Hepatocyte (in vitro differentiated cells): ENCODE results near the gene OGDHL. TPM values are rescaled to one million over a fixed set of nuclear protein-coding genes. Genes with fewer than 3 reads are reported as not detected.

Source experiments
- DNase-seq: peaks from one replicate; pipeline ENCODE4 v3.0.0-alpha.2; 2016; ENCODE audit warnings: low spot score
- H2AFZ ChIP-seq: fragments of 200-600 bp; sonication (generic); 2 replicates; pipeline ENCODE4 v1.6.0; 2016; ENCODE audit warnings: antibody characterized with exemption, mild to moderate bottlenecking
- H3K27ac ChIP-seq: fragments of 200-600 bp; sonication (generic); 2 replicates; pipeline ENCODE4 v1.5.1; 2016; ENCODE audit warnings: mild to moderate bottlenecking
- H3K27me3 ChIP-seq: fragments of 200-600 bp; sonication (generic); 2 replicates; pipeline ENCODE4 v1.6.1; 2016
- H3K36me3 ChIP-seq: fragments of 200-600 bp; sonication (generic); replicated peaks from 2 replicates; pipeline ENCODE4 v1.5.1; 2016; ENCODE audit warnings: low read depth; ENCODE audit not compliant: insufficient read depth
- H3K4me1 ChIP-seq: fragments of 200-600 bp; sonication (generic); 2 replicates; pipeline ENCODE4 v1.5.1; 2016; ENCODE audit warnings: mild to moderate bottlenecking, moderate library complexity; ENCODE audit not compliant: insufficient read depth
- H3K4me2 ChIP-seq: fragments of 200-600 bp; sonication (generic); 2 replicates; pipeline ENCODE4 v1.6.0; 2016
- H3K4me3 ChIP-seq: fragments of 200-600 bp; sonication (generic); 2 replicates; pipeline ENCODE4 v1.5.1; 2016; ENCODE audit warnings: mild to moderate bottlenecking
- H3K79me2 ChIP-seq: fragments of 200-600 bp; sonication (generic); 2 replicates; pipeline ENCODE4 v1.6.0; 2017; ENCODE audit warnings: mild to moderate bottlenecking
- H3K9me2 ChIP-seq: fragments of 200-600 bp; sonication (generic); replicated peaks from 2 replicates; pipeline ENCODE4 v1.6.0; 2017; ENCODE audit warnings: mild to moderate bottlenecking; ENCODE audit not compliant: insufficient read depth
- H3K9me3 ChIP-seq: fragments of 200-600 bp; sonication (generic); 2 replicates; pipeline ENCODE4 v1.5.1; 2016; ENCODE audit warnings: low read depth, mild to moderate bottlenecking
- H4K20me1 ChIP-seq: fragments of 200-600 bp; sonication (generic); 2 replicates; pipeline ENCODE4 v1.6.0; 2016; ENCODE audit warnings: mild to moderate bottlenecking; ENCODE audit not compliant: insufficient read depth, poor library complexity, severe bottlenecking
- CTCF ChIP-seq: fragments of 200-600 bp; sonication (generic); IDR thresholded peaks from 2 replicates; pipeline ENCODE4 v1.5.1; 2016; ENCODE audit warnings: antibody characterized with exemption, mild to moderate bottlenecking; ENCODE audit not compliant: poor library complexity
- EZH2 ChIP-seq: fragments of 200-600 bp; sonication (generic); IDR thresholded peaks from 2 replicates; pipeline ENCODE4 v1.6.1; 2016; ENCODE audit warnings: antibody characterized with exemption, mild to moderate bottlenecking, borderline replicate concordance
- EZH2phosphoT487 ChIP-seq: fragments of 200-600 bp; sonication (generic); IDR thresholded peaks from one replicate; pipeline ENCODE4 v1.6.1; 2018; ENCODE audit warnings: antibody characterized with exemption, mild to moderate bottlenecking, low read depth, moderate library complexity; ENCODE audit not compliant: unreplicated experiment, severe bottlenecking
- WGBS: methylation state at CpG from one replicate; pipeline ENCODE4 v1.1.6; 2016; ENCODE audit warnings: low lambda C conversion rate; ENCODE audit errors: missing lambda C conversion rate; 5-methylcytosine and 5-hydroxymethylcytosine counted together
- polyA plus RNA-seq: library from polyadenylated mRNA; unstranded; fragments of >200 nt; fragmentation: Nextera tagmentation; extraction: Ambion mirVana; gene quantifications from 2 replicates; pipeline ENCODE4 v1.2.1, GENCODE V29; 2016
- total RNA-seq: library from RNA; depleted of rRNA; stranded (reverse); fragments of >200 nt; gene quantifications from 2 replicates; pipeline ENCODE4 v1.2.3, GENCODE V29; 2014

The OGDHL gene
- total and polyA plus RNA-seq, 2 experiments from 2014 or later: 9.3 to 12.9 TPM

- 61% methylated on average over 4 of the region's 4 CpGs for WGBS
- TF ChIP-seq EZH2: no peak
- TF ChIP-seq CTCF: no peak
- no peak for TF ChIP-seq EZH2phosphoT487
- Histone ChIP-seq H3K4me3 (no peak overlapping the region), H3K9me2 (no peaks in the 10 kb centered on the region), H3K4me2 (no peak overlapping the region), H3K27me3 (peaks cover 31% of the 10 kb centered on the region), H3K9me3 (no peaks in the 10 kb centered on the region), H3K27ac (no peak overlapping the region), H3K4me1 (peaks cover 4% of the 10 kb centered on the region), H3K79me2 (no peaks in the 10 kb centered on the region), H3K36me3 (no peaks in the 10 kb centered on the region), H2AFZ (no peak overlapping the region), H4K20me1 (no peaks in the 10 kb centered on the region)
- DNase-seq: no peak
Measured at GRCh38 chr10:49686651-49687050, 75.5 kb downstream of the OGDHL start.

Other genes with a start within 250 kb of the OGDHL start
- 15.6 and 16.5 TPM in 2 replicates for gene ERCC6, start 223.2 kb downstream of the OGDHL start, total RNA-seq
- gene ERCC6, start 223.2 kb downstream of the OGDHL start, polyA plus RNA-seq: 6.9 and 7.3 TPM in 2 replicates
- gene SLC18A3, start 152.0 kb downstream of the OGDHL start, total RNA-seq: 1.1 and 1.4 TPM in 2 replicates
- 4.3 and 8.1 TPM in 2 replicates for gene SLC18A3, start 152.0 kb downstream of the OGDHL start, polyA plus RNA-seq
- gene CHAT, start 148.3 kb downstream of the OGDHL start, total RNA-seq: 0.27 TPM in 1 of 2 replicates, not detected in the other
- gene CHAT, start 148.3 kb downstream of the OGDHL start, polyA plus RNA-seq: 0.88 TPM in 1 of 2 replicates, not detected in the other
- not detected in 2 replicates for gene C10orf53, start 82.7 kb downstream of the OGDHL start, total RNA-seq
- not detected in 2 replicates for gene C10orf53, start 82.7 kb downstream of the OGDHL start, polyA plus RNA-seq
- 27.8 and 33.3 TPM in 2 replicates for gene PARG, start 179.7 kb upstream of the OGDHL start, total RNA-seq
- gene PARG, start 179.7 kb upstream of the OGDHL start, polyA plus RNA-seq: 19.0 and 20.4 TPM in 2 replicates
- 16.6 and 18.5 TPM in 2 replicates for gene TIMM23B, start 179.7 kb upstream of the OGDHL start, total RNA-seq
- gene TIMM23B, start 179.7 kb upstream of the OGDHL start, polyA plus RNA-seq: 15.0 and 22.6 TPM in 2 replicates
- gene AGAP6, start 226.1 kb upstream of the OGDHL start, total RNA-seq: 4.8 and 6.2 TPM in 2 replicates
- 7.6 and 12.7 TPM in 2 replicates for gene AGAP6, start 226.1 kb upstream of the OGDHL start, polyA plus RNA-seq